ENCODE results near the gene IQCH.

IQCH gene

GRCh38 chr15:67542420-67543347 is 288.1 kb downstream of the IQCH start, which contains the start of gene MAP2K5:
TSS of gene MAP2K5 (plus strand) at chr15:67542703. CDS start at chr15:67543336, 633 bp downstream.
- DNase-seq: peak; percentile 88

DNA sequence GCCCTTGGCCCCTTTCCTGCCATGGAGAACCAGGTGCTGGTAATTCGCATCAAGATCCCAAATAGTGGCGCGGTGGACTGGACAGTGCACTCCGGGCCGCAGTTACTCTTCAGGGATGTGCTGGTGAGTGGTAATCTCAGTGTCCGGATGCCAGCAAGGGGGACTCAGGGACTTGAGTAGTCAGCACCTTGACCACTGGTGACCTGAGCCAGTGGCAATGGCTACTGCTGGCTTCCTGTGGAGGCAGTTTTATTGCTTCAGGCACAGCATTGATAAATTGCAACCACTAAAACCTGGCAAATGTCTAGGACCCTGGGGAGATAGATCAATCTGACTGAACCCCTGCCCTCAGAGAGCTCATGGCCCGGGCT is 288.7 kb downstream of the IQCH start:
- DNase-seq: no peak

DNA sequence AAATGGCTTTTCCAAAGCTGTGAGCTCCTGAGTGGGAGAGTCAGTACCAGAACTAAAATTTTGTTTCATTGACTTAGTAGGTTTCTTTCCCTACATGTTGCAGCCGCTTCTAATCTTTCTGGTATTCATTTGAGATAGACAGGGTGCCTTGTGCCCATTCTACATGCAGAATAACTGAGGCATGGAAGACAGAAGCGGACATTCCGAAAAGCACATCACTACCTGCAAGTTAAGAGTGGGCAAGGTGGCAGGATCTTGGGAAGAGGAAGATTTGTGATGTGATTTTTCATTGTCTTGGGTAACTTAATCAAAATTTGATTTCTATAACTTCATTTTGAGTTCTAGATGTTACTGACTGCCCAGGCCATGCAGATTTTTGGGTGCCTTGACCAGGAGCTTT is 289.9 kb downstream of the IQCH start:
- no peak for DNase-seq

GRCh38 chr15:67545864-67546263 is 291.3 kb downstream of the IQCH start:
- no peak for DNase-seq

DNA sequence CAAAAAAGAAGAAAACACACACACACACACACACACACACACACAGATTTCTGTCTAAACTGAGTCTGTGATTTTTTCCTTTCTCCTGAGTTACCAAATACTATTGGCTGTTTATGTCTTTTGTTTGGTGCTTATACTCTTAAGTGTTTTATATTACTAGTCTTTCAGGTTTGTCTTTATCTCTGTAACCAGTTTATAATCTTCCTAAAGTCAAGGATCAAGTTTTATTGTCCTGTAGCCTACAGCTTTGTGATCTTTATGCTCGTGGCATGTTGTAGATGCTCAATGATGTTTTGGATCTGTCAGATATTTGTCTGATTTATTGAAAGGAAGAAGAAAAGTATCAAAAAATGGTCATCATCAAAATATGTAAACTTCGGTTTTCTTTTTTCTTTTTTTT is 292.5 kb downstream of the IQCH start:
- no peak for DNase-seq

- DNase-seq: no peak
These were observed 293.2 kb downstream of the IQCH start for GRCh38 chr15:67547836-67548235.

GRCh38 chr15:67548236-67548852 is 293.8 kb downstream of the IQCH start:
- no peak for DNase-seq

- no peak for DNase-seq
These were observed 294.5 kb downstream of the IQCH start for GRCh38 chr15:67548862-67549651.

- DNase-seq: no peak
These were observed 295.1 kb downstream of the IQCH start for GRCh38 chr15:67549736-67550135.

- no peak for DNase-seq
These were observed 295.9 kb downstream of the IQCH start for GRCh38 chr15:67550522-67550921.

GRCh38 chr15:67551207-67551743 is 296.7 kb downstream of the IQCH start:
- no peak for DNase-seq
